ENCODE results near the gene MAJIN. TPM values are rescaled to one million over a fixed set of nuclear protein-coding genes. Genes with fewer than 3 reads are reported as not detected.
A peak's percentile ranks its signal among the peaks of the same experiment; 100 is the strongest.

The MAJIN gene
- total RNA-seq, 3 donors from 2014 or later = not detected

- ATAC-seq (peak; percentile 91), DNase-seq (peak in 1 of 3 donors; percentile 53)
- intact Hi-C loops (cut with DNase I, micrococcal nuclease) = no loop called here
Observed at GRCh38 chr11:64969209-64969608, 2.7 kb downstream of the MAJIN start.

GRCh38 chr11:64967375-64967774, 4.5 kb downstream of the MAJIN start:
- H3K4me1 ChIP-seq (ENCODE audit: low read depth) = peaks cover 14% of the 10 kb centered on the region
- no peaks in the 10 kb centered on the region for H3K9me3 ChIP-seq
- H3K36me3 ChIP-seq (ENCODE audit: low read depth) = no peaks in the 10 kb centered on the region
- intact Hi-C loops (cut with DNase I, micrococcal nuclease) = no loop called here
- DNase-seq (no peak), ATAC-seq (no peak)
- TF ChIP-seq CTCF (IDR thresholded peaks at IDR 0.05) = no peak
- H3K4me3 ChIP-seq = no peak overlapping the region

More at GRCh38 chr11:64969209-64969608, 2.7 kb downstream of the MAJIN start:
- Histone ChIP-seq H3K36me3 (ENCODE audit: low read depth) (no peaks in the 10 kb centered on the region), H3K4me3 (no peak overlapping the region), H3K4me1 (ENCODE audit: low read depth) (peaks cover 14% of the 10 kb centered on the region), H3K9me3 (no peaks in the 10 kb centered on the region)
- TF ChIP-seq CTCF (IDR thresholded peaks at IDR 0.05) = no peak

GRCh38 chr11:64963072-64963631, 8.8 kb downstream of the MAJIN start:
- H3K4me1 ChIP-seq (ENCODE audit: low read depth) = no peaks in the 10 kb centered on the region
- intact Hi-C loops (cut with DNase I, micrococcal nuclease) = no loop called here
- H3K9me3 ChIP-seq = no peaks in the 10 kb centered on the region
- no peak overlapping the region for H3K4me3 ChIP-seq
- H3K36me3 ChIP-seq (ENCODE audit: low read depth) = no peaks in the 10 kb centered on the region
- DNase-seq (no peak), ATAC-seq (no peak)
- no peak for TF ChIP-seq CTCF (IDR thresholded peaks at IDR 0.05)

GRCh38 chr11:64960719-64961118, 11.2 kb downstream of the MAJIN start:
- H3K4me3 ChIP-seq = no peak overlapping the region
- ATAC-seq = no peak
- no peaks in the 10 kb centered on the region for H3K4me1 ChIP-seq (ENCODE audit: low read depth)
- no peaks in the 10 kb centered on the region for H3K36me3 ChIP-seq (ENCODE audit: low read depth)
- no peaks in the 10 kb centered on the region for H3K9me3 ChIP-seq
- no peak for DNase-seq
- TF ChIP-seq CTCF (IDR thresholded peaks at IDR 0.05) = no peak
- intact Hi-C loops (cut with DNase I, micrococcal nuclease) = no loop called here

- Histone ChIP-seq H3K4me3 (no peak overlapping the region), H3K36me3 (ENCODE audit: low read depth) (no peaks in the 10 kb centered on the region), H3K9me3 (no peaks in the 10 kb centered on the region), H3K4me1 (ENCODE audit: low read depth) (no peaks in the 10 kb centered on the region)
- no peak for DNase-seq
- TF ChIP-seq CTCF (IDR thresholded peaks at IDR 0.05) = no peak
- intact Hi-C loops (cut with DNase I, micrococcal nuclease) = no loop called here
- ATAC-seq = no peak
Observed at GRCh38 chr11:64959498-64959897, 12.4 kb downstream of the MAJIN start.

GRCh38 chr11:64954201-64954600, 17.7 kb downstream of the MAJIN start:
- intact Hi-C loops (cut with DNase I, micrococcal nuclease) = no loop called here
- Histone ChIP-seq H3K9me3 (no peaks in the 10 kb centered on the region), H3K36me3 (ENCODE audit: low read depth) (no peaks in the 10 kb centered on the region), H3K4me1 (ENCODE audit: low read depth) (no peaks in the 10 kb centered on the region), H3K4me3 (no peak overlapping the region)
- ATAC-seq (no peak), DNase-seq (no peak)
- TF ChIP-seq CTCF (IDR thresholded peaks at IDR 0.05) = no peak

All from mucosa of descending colon (tissue), 3 donors.